Suprapubic skin (tissue), 4 donors: Measurements from ENCODE around the gene CACNA1D. TPM values are rescaled to one million over a fixed set of nuclear protein-coding genes. Genes with fewer than 3 reads are reported as not detected.
A peak's percentile ranks its signal among the peaks of the same experiment; 100 is the strongest.

ENCODE experiments used
- DNase-seq, 2 donors: peaks; one replicate each; pipeline ENCODE4 v3.0.0-alpha.2; 2019; ENCODE audit warnings: low spot score in 2 of 2
- H3K27ac ChIP-seq: fragments of 200-600 bp; sonication (generic); one replicate; pipeline ENCODE4 v1.5.1; 2019
- H3K27me3 ChIP-seq: fragments of 200-600 bp; sonication (generic); one replicate; pipeline ENCODE4 v1.5.1; 2019
- H3K36me3 ChIP-seq: fragments of 200-600 bp; sonication (generic); one replicate; pipeline ENCODE4 v1.5.1; 2019
- H3K4me1 ChIP-seq: fragments of 200-600 bp; sonication (generic); one replicate; pipeline ENCODE4 v1.5.1; 2019
- H3K4me3 ChIP-seq: fragments of 200-600 bp; sonication (generic); one replicate; pipeline ENCODE4 v1.5.1; 2019; ENCODE audit warnings: mild to moderate bottlenecking
- H3K9me3 ChIP-seq: fragments of 200-600 bp; sonication (generic); one replicate; pipeline ENCODE4 v1.5.1; 2019
- EP300 ChIP-seq: sonication (generic); formaldehyde crosslinking; IDR thresholded peaks from one replicate; pipeline ENCODE4 v1.6.1; 2017; ENCODE audit warnings: antibody characterized with exemption
- POLR2A ChIP-seq, 2 donors: fragments of 450-650 bp; IDR thresholded peaks; one replicate each; pipeline ENCODE4 v1.6.1; 2017; ENCODE audit warnings: antibody characterized with exemption in 2 of 2, mild to moderate bottlenecking in 2 of 2, moderate library complexity in 2 of 2
- POLR2AphosphoS5 ChIP-seq, 3 donors: sonication (generic); formaldehyde crosslinking; IDR thresholded peaks; one replicate each; pipeline ENCODE4 v1.6.1; 2017; ENCODE audit warnings: antibody characterized with exemption in 3 of 3
- WGBS: methylation state at CpG from one replicate; pipeline ENCODE4 v1.1.5; 2018; 5-methylcytosine and 5-hydroxymethylcytosine counted together
- total RNA-seq, 4 donors: library from RNA; depleted of rRNA; stranded (reverse); fragments of >200 nt; gene quantifications; one replicate each; pipeline ENCODE4 v1.1.0, GENCODE V29; 2016
- TF ChIP-seq, protein P1 (sequence below), 2 donors: fragments of 200-600 bp in 1 of 2; fragments of 450-650 bp in 1 of 2; sonication (generic) in 1 of 2; IDR thresholded peaks; one replicate each; pipeline ENCODE4 v1.5.1; 2016 to 2019; ENCODE audit warnings: antibody characterized with exemption in 2 of 2, mild to moderate bottlenecking in 1 of 2, moderate library complexity in 1 of 2

CACNA1D gene
- total RNA-seq, 4 donors from 2014 or later: 1.9 to 28.2 (median 6.3) TPM

- DNase-seq: peak in 1 of 2 donors; percentile 73
- Histone ChIP-seq H3K9me3 (no peaks in the 10 kb centered on the region), H3K4me1 (peaks cover 7% of the 10 kb centered on the region), H3K27me3 (no peaks in the 10 kb centered on the region), H3K27ac (no peak overlapping the region), H3K4me3 (no peak overlapping the region), H3K36me3 (no peaks in the 10 kb centered on the region)
- 67% methylated on average over 10 of the region's 10 CpGs for WGBS
- no peak for TF ChIP-seq POLR2AphosphoS5 (IDR thresholded peaks at IDR 0.05)
- no peak for TF ChIP-seq POLR2A (IDR thresholded peaks at IDR 0.05)
- TF ChIP-seq, protein P1, sequence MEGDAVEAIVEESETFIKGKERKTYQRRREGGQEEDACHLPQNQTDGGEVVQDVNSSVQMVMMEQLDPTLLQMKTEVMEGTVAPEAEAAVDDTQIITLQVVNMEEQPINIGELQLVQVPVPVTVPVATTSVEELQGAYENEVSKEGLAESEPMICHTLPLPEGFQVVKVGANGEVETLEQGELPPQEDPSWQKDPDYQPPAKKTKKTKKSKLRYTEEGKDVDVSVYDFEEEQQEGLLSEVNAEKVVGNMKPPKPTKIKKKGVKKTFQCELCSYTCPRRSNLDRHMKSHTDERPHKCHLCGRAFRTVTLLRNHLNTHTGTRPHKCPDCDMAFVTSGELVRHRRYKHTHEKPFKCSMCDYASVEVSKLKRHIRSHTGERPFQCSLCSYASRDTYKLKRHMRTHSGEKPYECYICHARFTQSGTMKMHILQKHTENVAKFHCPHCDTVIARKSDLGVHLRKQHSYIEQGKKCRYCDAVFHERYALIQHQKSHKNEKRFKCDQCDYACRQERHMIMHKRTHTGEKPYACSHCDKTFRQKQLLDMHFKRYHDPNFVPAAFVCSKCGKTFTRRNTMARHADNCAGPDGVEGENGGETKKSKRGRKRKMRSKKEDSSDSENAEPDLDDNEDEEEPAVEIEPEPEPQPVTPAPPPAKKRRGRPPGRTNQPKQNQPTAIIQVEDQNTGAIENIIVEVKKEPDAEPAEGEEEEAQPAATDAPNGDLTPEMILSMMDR (IDR thresholded peaks at IDR 0.05): no peak
- TF ChIP-seq EP300: no peak
These were observed 312.0 kb downstream of the CACNA1D start for GRCh38 chr3:53806182-53807116.

GRCh38 chr3:53807117-53807810 lies 312.9 kb downstream of the CACNA1D start:
- Histone ChIP-seq H3K27ac (no peak overlapping the region), H3K9me3 (no peaks in the 10 kb centered on the region), H3K4me3 (no peak overlapping the region), H3K4me1 (peaks cover 7% of the 10 kb centered on the region), H3K27me3 (no peaks in the 10 kb centered on the region), H3K36me3 (no peaks in the 10 kb centered on the region)
- TF ChIP-seq POLR2A (IDR thresholded peaks at IDR 0.05) (no peak), POLR2AphosphoS5 (IDR thresholded peaks at IDR 0.05) (no peak), EP300 (no peak)
- TF ChIP-seq, protein P1 (IDR thresholded peaks at IDR 0.05): no peak
- DNase-seq: peak in 1 of 2 donors; percentile 63
- WGBS: 87% methylated on average over 12 of the region's 15 CpGs

DNA sequence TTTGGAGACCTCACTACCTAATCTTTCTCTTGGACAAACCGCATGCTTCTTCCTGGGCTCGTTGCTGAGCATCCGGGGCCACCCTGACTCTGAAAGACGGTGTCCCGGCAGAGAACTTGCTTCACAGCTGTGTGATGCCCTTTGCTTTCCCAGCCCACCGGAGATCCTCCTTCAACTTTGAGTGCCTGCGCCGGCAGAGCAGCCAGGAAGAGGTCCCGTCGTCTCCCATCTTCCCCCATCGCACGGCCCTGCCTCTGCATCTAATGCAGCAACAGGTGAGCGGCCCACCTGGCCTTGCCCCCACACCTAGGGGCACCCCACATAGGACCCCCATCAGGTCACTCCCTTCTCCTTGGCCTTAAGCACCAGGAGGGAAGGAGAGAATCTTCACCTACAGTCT lies 314.1 kb downstream of the CACNA1D start:
- 94% methylated on average over 13 of the region's 13 CpGs for WGBS
- TF ChIP-seq POLR2A (IDR thresholded peaks at IDR 0.05) (no peak), EP300 (no peak), POLR2AphosphoS5 (IDR thresholded peaks at IDR 0.05) (no peak)
- TF ChIP-seq, protein P1 (IDR thresholded peaks at IDR 0.05): no peak
- H3K9me3 ChIP-seq: no peaks in the 10 kb centered on the region

DNA sequence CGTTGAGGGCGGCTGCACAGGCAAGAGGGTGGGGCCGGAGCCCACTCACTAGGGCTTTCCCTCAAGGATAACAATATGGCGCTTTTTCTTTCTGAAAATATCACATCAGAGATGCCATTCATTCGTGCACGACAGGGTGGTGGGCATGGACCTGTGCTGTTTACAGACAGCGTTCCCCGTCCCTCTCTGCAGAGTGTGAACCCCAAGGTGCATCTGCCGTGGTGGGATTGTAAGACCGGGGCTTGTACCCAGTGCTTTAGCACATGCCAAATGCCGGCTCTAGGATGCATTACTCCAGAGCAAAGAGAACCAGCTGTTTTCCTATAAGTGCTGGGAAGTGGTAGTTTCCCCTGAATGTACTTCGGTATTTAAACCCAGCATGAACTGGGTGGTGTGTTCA lies 314.9 kb downstream of the CACNA1D start:
- H3K9me3 ChIP-seq: no peaks in the 10 kb centered on the region
- H3K36me3 ChIP-seq: no peaks in the 10 kb centered on the region
- H3K27me3 ChIP-seq: no peaks in the 10 kb centered on the region
- TF ChIP-seq EP300: no peak
- TF ChIP-seq POLR2A (IDR thresholded peaks at IDR 0.05): no peak
- no peak for TF ChIP-seq POLR2AphosphoS5 (IDR thresholded peaks at IDR 0.05)
- TF ChIP-seq, protein P1 (IDR thresholded peaks at IDR 0.05): no peak
- no peak for DNase-seq
- H3K4me1 ChIP-seq: peaks cover 7% of the 10 kb centered on the region
- no peak overlapping the region for H3K4me3 ChIP-seq
- no peak overlapping the region for H3K27ac ChIP-seq
- WGBS: 83% methylated on average over 12 of the region's 12 CpGs

More for the DNA sequence above, 314.1 kb downstream of the CACNA1D start:
- Histone ChIP-seq H3K27ac (no peak overlapping the region), H3K4me1 (peaks cover 7% of the 10 kb centered on the region), H3K36me3 (no peaks in the 10 kb centered on the region), H3K27me3 (no peaks in the 10 kb centered on the region), H3K4me3 (no peak overlapping the region)
- DNase-seq: no peak
